GM19193 (cell line): ENCODE data around the gene PMFBP1.

ENCODE experiments used
- POLR2A ChIP-seq: IDR thresholded peaks from 4 replicates; pipeline ENCODE4 v1.6.1; 2011; ENCODE audit not compliant: insufficient read depth, insufficient read length; ENCODE audit errors: extremely low read depth

PMFBP1 gene

GRCh38 chr16:72164691-72165090 lies 7.3 kb downstream of the PMFBP1 start:
- TF ChIP-seq POLR2A = no peak

GRCh38 chr16:72162105-72162692 lies 9.8 kb downstream of the PMFBP1 start:
- no peak for TF ChIP-seq POLR2A

GRCh38 chr16:72159801-72160200 lies 12.2 kb downstream of the PMFBP1 start:
- TF ChIP-seq POLR2A = no peak

GRCh38 chr16:72159386-72159785 lies 12.6 kb downstream of the PMFBP1 start:
- no peak for TF ChIP-seq POLR2A

DNA sequence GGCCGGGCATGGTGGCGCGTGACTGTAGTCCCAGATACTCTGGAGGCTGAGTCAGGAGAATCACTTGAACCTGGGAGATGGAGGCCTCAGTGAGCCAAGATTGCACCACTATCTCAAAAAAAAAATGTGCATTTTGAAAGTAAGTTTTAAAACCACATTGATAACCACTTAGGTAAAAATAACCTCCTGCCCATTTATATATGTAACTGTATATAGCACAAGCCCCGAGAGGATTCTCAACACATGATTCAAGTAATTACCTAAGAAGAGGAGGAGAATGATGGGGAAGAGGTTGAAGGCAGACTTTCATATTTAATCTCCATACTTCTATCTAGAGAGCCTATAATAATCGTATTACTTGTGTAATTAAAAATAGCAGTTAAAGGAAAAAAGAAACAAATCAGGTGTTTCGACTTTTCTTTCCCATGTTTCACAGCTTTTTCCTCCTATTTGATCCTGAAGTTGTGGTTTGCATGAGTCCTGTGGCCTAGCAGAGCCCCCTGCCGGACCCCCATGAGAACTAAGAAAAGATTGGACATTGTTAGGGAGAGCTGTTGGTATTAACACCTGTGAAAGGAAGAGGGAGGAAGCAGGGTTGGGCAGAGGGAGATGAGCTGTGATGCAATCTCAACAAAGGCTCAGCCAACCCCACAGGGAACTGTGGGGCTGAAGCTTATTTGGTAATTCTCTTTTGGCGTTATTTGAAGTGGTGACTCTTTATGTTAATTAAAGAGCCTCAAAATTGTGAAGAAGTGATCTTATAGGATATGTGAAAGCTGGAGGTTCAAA lies 22.1 kb downstream of the PMFBP1 start:
- no peak for TF ChIP-seq POLR2A

- TF ChIP-seq POLR2A = no peak
Observed at GRCh38 chr16:72142476-72142875, 29.5 kb downstream of the PMFBP1 start.

- TF ChIP-seq POLR2A = no peak
Observed at GRCh38 chr16:72139908-72140307, 32.0 kb downstream of the PMFBP1 start.

- TF ChIP-seq POLR2A = no peak
Observed at GRCh38 chr16:72138064-72138572, 33.8 kb downstream of the PMFBP1 start.

DNA sequence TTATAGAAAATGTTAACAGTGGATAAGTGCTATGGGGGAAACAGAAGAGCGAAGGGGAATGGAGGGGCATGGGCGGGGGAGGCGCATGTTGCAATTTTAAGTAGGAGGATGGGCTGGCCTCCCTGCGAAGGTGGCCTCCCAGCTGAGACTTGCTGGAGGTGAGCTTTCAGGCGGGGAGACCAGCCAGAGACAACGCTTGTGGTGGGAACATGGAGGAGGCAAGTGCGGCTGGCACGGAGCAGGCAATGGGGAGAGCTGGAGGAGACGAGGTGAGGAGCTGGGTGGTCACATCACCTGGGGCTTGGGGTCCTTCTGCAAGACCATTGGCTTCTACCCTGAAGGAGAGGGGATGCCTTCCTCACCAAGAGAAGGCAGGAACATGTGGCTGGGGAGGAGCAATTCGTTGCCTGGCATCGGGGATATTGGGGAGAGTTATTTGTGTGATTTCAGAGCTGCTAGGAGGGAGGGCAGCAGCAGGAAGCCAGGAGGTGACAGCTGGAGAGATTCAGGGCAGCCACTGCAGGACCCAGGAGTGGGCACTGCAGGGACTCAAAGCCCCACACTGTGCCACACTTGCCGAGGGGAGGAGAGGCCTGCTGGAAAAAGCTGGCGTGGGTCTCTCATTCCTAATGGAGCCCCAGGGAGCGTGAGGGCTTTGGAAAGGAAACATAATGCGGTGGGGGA lies 34.4 kb downstream of the PMFBP1 start:
- TF ChIP-seq POLR2A = no peak

DNA sequence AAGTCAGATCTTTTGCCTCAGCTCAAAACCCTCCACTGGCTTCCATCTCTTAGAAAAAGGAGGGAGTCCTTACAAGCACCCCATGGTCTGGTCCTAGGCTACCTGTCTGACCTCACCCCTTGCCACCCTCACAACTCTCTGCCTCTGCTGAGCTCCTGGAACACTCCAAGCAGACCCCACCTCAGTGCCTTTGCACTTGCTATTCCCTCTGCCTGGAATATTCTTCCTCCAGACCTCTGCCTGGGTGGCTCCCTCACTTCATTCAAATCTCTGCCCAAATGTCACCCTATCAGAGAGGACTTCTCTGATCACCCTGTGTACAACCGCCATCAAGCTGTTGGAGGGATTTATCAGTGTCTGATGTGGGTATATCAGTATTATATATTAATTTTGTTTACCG lies 37.4 kb downstream of the PMFBP1 start:
- TF ChIP-seq POLR2A = no peak

GRCh38 chr16:72132726-72133125 lies 39.2 kb downstream of the PMFBP1 start:
- TF ChIP-seq POLR2A = no peak

DNA sequence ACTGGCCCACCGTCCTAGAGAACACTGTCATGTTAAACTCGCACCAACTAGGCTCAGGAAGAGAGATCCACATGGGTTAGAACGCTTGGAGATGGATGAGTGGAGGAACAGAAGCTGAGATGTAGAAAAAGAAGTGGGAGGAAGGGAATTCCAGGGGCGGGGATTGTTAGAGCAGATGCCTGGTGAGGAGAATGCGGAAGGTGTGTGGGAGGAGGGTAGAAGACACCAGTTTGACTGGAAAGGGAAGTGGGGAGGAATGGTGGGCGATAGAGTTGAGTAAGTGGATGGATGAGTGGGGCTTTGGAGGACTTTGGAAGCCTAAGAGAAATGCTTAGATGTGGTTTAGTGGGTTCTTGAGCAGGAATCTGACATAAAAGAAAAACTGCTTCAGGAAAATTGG lies 40.9 kb downstream of the PMFBP1 start:
- TF ChIP-seq POLR2A = no peak

GRCh38 chr16:72129976-72130656 lies 41.8 kb downstream of the PMFBP1 start:
- TF ChIP-seq POLR2A = no peak

- TF ChIP-seq POLR2A = no peak
Observed at GRCh38 chr16:72128701-72129100, 43.3 kb downstream of the PMFBP1 start.

- TF ChIP-seq POLR2A = no peak
Observed at GRCh38 chr16:72126429-72126765, 45.6 kb downstream of the PMFBP1 start.

DNA sequence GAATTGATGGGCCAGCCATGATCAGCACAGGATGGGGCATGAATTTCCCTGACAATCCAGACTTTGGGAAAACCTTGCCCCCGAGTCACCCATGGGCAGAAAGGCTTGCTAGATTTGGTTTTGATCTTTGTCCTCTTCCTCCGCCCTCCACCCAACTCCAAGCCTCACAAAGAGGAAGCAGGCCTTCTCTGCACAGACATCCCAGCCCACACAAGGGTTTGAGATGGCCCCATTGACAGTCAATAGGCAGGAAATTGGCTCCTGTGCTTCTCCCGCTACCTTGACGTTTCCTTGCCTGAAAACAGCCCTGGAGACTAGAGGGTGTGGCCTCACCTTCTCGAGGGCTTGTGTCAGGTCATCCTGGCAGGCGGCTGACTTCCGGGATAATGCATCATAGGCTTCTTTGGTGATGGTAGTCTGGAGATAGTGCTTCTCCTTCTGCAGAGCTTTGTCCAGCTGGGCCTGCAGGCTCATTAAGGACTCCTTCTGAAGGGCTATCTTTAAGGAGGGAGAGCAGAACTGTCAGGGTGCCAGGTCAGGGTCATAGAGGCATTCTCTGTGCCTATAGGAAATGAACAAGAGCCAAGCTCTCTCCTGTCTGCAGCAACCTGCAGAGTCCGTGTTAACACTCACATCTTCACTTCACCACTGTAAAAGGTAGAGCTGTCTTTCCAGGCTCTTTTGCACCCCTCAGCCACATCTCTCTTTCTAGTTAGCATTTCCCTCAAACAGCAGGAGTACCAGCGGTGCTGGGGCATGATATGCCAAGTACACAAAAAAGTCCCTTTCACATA lies 46.1 kb downstream of the PMFBP1 start:
- no peak for TF ChIP-seq POLR2A
